Measurements from ENCODE around the gene TAF8. TPM values are rescaled to one million over a fixed set of nuclear protein-coding genes. Genes with fewer than 3 reads are reported as not detected.

The TAF8 gene

GRCh38 chr6:42136508-42137193 lies 86.3 kb downstream of the TAF8 start:
- H2BK15ac ChIP-seq (ENCODE audit: low read length) = no peak overlapping the region
- no CpG with 5 or more reads among the region's 14 CpGs for WGBS, 2 donors (ENCODE audit: extremely low coverage in 2 of 2, insufficient read length in 2 of 2, insufficient replicate concordance in 1 of 2)

More at GRCh38 chr6:42136508-42137193, 86.3 kb downstream of the TAF8 start:
- Histone ChIP-seq H2BK5ac (ENCODE audit: low read length) (no peak overlapping the region), H3K23ac (ENCODE audit: low read depth, low read length, poor library complexity) (no peak overlapping the region), H4K8ac (ENCODE audit: low read depth, low read length) (no peak overlapping the region), H3K36me3 (replicated peaks in 1 of 2; ENCODE audit: control insufficient read depth in 2 of 2, insufficient read depth in 2 of 2, low read length in 2 of 2) (no peaks in the 10 kb centered on the region), H3K9ac (ENCODE audit: low read depth, low read length, poor library complexity) (no peak overlapping the region), H3K27me3 (ENCODE audit: control insufficient read depth in 3 of 3, insufficient read depth in 3 of 3, low read depth in 1 of 3, low read length in 3 of 3) (peaks cover 2 to 23% (median 16%) of the 10 kb centered on the region in 3 experiments), H3K4ac (ENCODE audit: low read length) (no peak overlapping the region), H2BK12ac (ENCODE audit: low read length) (no peak overlapping the region), H4K91ac (ENCODE audit: low read depth, low read length, poor library complexity) (no peak overlapping the region), H2BK120ac (ENCODE audit: low read depth, low read length) (no peak overlapping the region), H3K14ac (ENCODE audit: low read length) (no peak overlapping the region), H3K18ac (ENCODE audit: low read length) (no peak overlapping the region), H3K4me3 (ENCODE audit: low read length in 2 of 2) (peak overlapping the region in 1 of 2 donors; percentile 31), H3K4me2 (ENCODE audit: insufficient read depth, low read length, poor library complexity, severe bottlenecking) (peak overlapping the region; percentile 42), H3K4me1 (ENCODE audit: control insufficient read depth in 2 of 2, insufficient read depth in 1 of 2, low read depth in 1 of 2, low read length in 2 of 2) (peaks cover 25 to 32% of the 10 kb centered on the region in 2 donors), H3K79me1 (ENCODE audit: low read depth, low read length) (no peaks in the 10 kb centered on the region), H3K27ac (replicated peaks; ENCODE audit: low read length) (peak overlapping the region; percentile 80), H3K9me3 (replicated peaks in 1 of 2; ENCODE audit: control insufficient read depth in 2 of 2, insufficient read depth in 1 of 2, low read depth in 1 of 2, low read length in 2 of 2) (peaks cover 0 to 2% of the 10 kb centered on the region in 2 donors), H2AFZ (ENCODE audit: low read length) (peak overlapping the region; percentile 89), H2AK5ac (ENCODE audit: low read depth, low read length) (no peak overlapping the region)
- peak; percentile 84 for DNase-seq (ENCODE audit: low spot score)

Small RNA genes lying within 50 kb of the gene (small RNA-seq; reads per million reads assigned to genes)
- gene RNU6-761P (ENCODE audit: insufficient read depth) = not detected

All from neuronal stem cell (in vitro differentiated cells).